HG03432 (cell line): ENCODE data around the gene KTI12.

ENCODE experiments used
- ATAC-seq: cut with Tn5 transposase; IDR thresholded peaks from one replicate; pipeline ENCODE4 v1.9.1; 2021; ENCODE audit warnings: mild to moderate bottlenecking, moderate library complexity; ENCODE audit not compliant: unreplicated experiment

The KTI12 gene

GRCh38 chr1:51989582-51990477 lies 43.8 kb downstream of the KTI12 start:
- ATAC-seq: no peak

- no peak for ATAC-seq
These were observed 45.4 kb downstream of the KTI12 start for GRCh38 chr1:51988254-51988653.

- ATAC-seq: no peak
These were observed 46.9 kb downstream of the KTI12 start for GRCh38 chr1:51986718-51987117.

- no peak for ATAC-seq
These were observed 51.4 kb downstream of the KTI12 start for GRCh38 chr1:51982161-51982560.
